Measurements from ENCODE around the gene CREM. TPM values are rescaled to one million over a fixed set of nuclear protein-coding genes. Genes with fewer than 3 reads are reported as not detected.

Gene CREM
- total RNA-seq, 2 donors from 2014 or later = 41.0 to 41.4 TPM

DNA sequence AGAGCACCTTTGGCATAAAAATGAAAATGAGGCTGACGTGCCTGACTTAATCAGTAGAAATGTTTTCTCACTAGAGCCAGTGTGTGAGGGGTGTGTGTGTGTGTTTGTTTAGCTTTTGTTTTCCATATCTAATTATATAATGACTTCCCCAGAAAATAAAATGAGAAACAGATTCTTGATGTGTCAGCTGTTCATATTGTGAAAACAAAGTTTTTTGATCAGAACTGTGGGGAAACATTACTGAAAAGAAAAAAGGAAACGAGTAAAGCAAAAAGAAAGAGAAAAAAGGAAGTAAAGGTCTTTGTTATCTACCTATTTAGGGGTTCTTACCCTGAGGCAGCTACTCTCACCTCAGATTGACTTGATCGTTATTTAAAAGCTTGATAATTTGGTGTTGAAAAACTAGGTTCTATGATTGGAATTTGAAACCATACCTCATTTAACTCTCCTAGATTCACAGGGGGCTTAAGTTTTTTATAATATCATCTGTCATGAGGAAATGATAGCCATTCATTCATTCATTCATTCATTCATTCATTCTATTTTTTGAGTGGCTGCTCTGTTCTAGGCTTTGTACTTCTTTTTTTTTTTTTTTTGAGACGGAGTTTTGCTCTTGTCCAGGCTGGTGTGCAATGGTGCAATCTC, 58.0 kb downstream of the CREM start:
- ATAC-seq = no peak
- intact Hi-C loops (cut with DNase I) = no loop called here
- DNase-seq = no peak

DNA sequence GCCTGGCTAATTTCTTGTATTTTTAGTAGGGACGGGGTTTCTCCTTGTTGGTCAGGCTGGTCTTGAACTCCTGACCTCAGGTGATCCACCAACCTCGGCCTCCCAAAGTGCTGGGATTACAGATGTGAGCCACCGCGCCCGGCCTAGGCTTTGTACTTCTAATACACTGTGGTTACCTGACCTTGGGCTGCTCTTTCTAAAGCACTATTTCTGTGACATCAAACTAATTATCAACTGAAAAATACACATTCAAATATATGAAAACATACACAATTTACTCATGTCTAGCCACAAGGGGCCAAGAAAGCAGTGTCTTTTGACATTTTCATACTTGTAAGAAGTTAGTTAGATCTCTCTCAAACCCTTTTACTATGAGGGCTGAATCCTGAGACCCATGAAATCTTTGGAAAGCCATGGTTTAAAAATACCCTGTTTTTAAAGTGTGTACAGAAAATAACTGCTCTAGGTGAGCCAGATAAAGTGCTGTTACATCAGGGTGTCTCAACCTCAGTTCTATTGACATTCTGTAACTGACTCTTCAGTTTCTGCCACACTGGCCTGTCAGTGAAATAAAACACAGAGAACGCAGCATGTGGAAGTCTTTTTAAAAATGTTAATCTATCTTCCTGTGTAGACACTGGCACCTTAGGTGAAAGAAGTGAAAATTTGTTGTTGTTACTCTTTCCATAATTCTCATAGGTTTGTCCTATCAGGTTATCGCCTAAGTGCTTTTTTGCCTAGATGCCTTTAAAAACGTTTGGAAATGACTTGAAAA, 58.8 kb downstream of the CREM start:
- DNase-seq (no peak), ATAC-seq (no peak)
- intact Hi-C loops (cut with DNase I) = no loop called here

DNA sequence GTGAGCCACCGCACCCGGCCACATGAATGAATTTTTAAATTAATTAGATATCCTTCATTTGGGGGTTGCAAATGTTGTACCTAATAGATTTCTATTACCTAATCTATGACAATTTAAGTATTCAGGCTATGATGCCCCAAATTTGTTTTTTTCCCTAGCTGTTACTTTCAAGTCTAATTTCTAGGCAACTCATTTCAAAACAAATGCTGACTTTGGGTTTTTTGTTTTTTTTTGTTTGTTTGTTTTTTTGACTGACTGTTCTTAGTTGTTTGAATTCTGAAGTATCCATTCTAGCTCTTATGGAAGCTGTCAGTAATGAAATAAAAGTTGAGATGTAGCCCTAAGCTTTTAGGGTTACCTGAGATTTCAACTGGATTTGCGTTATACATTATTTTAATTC, 62.3 kb downstream of the CREM start:
- intact Hi-C loops (cut with DNase I) = no loop called here
- ATAC-seq = no peak
- DNase-seq = no peak

DNA sequence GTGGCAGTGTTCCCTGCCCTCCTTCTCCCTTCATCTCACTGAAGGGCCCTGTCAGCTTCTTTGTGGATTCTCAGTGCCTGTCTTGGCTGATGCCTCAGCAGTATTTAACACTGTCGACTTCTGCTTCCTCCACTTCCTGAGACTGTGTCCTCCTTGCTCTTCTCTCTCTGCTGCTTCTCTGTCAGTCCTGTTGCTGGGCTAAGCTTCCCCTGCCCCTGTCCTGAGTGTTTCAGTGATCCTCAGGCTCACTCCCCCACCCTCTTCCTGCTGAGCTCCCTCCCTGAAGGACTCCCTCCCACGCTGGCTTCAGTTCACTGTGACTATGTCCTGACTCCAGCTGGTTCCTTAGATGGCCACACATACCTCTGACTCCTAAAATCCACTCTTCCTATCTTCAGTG, 64.9 kb downstream of the CREM start:
- ATAC-seq (peak; percentile 23 to 66), DNase-seq (peak; percentile 40)
- intact Hi-C loops (cut with DNase I) = no loop called here

DNA sequence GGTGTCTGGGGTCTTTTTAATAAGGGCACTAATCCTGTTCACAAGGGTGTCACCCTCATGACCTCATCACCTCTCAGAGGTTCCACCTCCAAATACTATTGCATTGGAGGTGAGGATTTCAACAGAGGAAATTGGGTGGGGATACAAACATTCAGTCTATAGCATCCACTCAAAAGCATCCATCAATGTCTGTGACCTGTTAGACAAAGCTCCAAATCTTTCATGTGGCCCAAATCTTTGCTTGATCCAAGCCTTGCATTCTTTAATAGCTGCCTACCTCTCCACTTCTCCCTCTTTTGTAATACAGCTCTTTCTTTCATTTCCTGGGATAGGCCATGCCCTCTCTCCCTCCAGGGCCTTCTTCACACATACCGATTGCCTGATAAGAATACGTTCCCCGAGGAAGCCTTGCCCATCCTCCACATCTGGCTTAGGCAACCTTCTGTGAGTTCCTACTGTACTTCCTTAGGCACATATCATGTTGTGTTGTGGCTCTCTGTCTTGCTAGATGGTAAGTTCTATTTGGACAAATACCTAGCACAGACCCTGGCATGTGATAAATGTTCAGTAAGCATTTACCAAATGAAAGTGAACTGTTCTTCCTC, 66.1 kb downstream of the CREM start:
- intact Hi-C loops (cut with DNase I) = no loop called here
- DNase-seq (no peak), ATAC-seq (no peak)

DNA sequence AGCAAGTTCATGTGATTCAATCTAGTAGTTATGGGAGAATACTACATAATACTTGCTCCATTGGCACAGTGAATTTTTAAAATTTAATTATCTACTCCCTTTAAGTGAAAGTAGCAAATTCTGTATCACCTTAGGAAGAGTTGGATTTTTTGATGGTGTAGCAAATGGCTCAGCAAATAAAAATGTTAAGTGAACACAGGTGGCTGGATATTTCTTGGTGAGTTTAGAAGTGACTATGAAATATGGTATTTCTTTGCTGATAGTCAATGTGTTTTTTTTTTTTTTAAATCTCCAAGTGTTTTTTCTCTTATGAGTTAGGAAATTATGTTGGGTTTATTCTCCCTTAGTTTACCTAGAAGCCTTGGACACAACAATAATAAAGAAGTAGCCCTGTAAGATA, 67.8 kb downstream of the CREM start:
- intact Hi-C loops (cut with DNase I) = no loop called here
- ATAC-seq (no peak), DNase-seq (no peak)

DNA sequence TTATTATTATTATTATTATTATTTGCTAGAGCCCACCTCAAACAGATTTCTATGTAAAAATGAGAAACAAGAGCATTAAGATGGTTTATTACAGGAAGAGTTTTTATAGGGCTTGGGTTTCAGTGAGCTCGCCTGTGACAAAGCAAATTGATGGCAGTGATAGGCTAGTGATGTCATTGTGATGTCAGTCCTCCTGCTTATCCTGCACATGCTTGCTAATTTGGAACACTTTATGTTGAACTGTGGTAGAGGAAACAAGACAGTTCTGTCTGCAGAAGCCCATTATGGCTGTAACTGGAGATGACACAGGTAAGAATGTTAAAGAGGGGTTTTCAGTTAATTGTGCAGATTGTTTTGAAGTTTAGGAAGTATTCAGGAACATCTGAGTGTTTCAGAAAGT, 68.3 kb downstream of the CREM start:
- intact Hi-C loops (cut with DNase I) = loop anchor here in 1 of 2 donors (5.0 kb wide), 1 partner anchor 73 kb away; no protein-coding TSS in a partner anchor
- ATAC-seq = peak in 1 of 2 donors; percentile 8

DNA sequence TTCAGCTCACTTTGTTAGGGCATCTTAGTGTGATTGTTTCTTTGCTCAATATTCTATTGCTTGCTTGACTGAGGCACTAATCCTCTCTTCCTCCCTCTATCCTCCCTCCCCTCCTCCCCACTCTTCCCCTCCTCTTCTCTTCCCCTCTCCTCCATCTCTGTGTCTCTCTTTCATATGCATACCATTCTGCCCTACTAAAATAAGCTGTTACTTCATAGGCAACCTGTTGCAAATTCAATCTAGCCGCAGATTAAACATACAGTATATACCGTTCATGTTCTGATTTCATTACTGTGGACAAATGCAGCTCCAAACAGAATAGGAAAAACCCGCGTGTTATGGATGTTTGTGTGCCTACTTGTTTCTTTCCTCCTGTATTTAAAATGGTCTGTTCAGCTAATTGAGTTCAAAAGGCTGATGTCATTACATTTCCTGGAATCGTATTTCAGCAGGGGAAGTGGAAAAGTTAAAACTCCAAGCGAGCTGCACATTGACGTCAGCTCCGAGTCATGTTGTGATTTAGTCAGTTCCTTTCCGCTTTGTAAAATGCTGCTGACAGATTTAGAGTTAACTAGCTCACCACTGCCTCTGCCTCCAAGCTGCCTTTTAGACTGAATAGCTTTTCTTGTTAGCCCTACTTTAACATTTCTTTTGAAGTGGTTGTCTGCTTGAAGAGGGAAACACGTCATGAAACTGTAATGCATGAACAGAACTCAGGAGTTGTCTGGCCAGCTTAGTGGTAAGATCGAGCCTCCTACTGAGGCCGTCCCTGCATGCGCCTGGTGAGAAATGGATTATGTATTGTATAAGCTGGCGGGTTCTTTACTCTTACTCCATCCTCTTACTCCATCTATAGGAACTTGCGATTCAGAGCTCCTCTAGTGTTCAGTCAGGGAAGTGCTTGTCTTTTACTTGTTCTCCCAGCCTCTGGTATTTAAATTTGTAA, 69.0 kb downstream of the CREM start:
- intact Hi-C loops (cut with DNase I) = loop anchor here (2.0 to 5.0 kb wide), 2 partner anchors 69 to 73 kb away; partner anchors contain the start of gene CREM (in 1 of the 2)
- ATAC-seq (peak; percentile 90), DNase-seq (peak; percentile 83)

More for the DNA sequence above, 68.3 kb downstream of the CREM start:
- DNase-seq = no peak

DNA sequence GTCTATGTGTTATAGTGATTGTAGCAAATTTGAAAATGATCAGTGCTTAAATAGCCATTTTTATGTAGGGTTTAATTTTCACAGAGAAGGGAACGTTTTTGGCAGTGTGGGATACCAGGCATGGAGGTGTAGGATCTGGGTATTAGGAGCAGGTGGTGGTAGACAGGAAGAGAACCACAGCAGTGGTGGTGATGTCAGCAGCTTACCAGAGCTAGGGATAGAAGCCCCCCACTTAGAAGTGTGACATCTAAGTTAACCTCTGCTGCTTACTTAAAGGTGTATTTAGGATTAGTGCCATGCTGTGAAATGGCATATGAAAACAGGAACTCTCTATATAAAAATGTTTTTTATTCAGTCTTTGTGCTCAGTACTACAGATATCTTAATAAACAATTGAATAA, 73.8 kb downstream of the CREM start:
- ATAC-seq (no peak), DNase-seq (no peak)
- intact Hi-C loops (cut with DNase I) = no loop called here

DNA sequence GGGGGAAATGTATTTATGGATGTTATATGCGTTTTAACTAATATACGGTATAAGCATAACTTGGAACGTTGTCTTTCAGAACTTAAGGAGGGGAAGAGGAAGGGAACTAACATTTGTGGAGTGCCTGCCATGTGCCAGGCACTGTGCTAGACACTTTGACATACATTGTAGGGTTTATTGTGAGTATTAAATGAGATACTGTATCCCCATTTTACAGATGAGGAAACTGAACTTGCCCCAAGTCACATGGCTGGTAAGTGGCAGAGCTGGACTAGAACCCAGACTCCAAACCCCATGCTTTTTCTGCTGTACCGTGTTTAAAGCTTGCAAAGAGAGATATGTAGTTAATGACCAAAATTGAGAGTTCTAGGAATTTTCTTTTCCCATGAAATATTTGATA, 74.6 kb downstream of the CREM start:
- ATAC-seq (no peak), DNase-seq (no peak)
- intact Hi-C loops (cut with DNase I) = no loop called here

DNA sequence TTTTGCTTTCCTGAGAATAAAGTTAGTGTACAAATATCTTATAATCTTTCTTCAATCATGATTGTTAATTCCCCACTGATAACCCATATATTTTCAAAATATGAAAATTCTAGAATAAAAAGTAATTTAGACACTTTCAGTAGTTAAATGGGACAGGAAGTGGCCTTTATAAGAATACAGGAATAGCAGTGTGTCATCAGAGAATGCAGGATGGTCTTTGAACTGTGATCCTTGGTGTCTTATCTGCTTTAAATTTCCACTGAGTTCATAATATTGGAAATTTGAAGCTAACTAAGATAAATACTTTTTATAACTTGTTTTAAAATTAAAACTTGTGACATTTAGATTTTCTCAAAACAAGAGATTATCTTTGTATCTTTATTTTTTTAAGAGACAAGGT, 75.4 kb downstream of the CREM start:
- DNase-seq = no peak
- ATAC-seq = no peak
- intact Hi-C loops (cut with DNase I) = no loop called here

DNA sequence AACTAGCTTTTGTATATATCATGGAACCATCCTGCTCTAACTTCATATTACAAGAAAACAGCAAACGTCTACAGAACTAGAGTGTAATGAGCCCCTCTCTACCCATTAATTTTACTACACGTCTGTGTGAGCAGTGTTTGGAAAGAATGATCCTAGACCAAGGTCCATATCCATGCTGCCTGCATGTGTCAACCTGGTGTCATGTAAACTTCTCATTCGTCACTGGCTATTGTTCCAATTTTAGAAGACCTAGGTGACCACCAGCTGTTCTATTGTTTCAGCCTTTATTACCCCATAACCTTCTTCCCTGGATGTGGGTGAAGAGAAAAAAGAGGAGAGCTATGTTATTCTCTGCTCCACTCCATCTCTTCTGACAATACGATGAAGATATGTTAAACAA, 77.1 kb downstream of the CREM start:
- intact Hi-C loops (cut with DNase I) = no loop called here
- DNase-seq = no peak
- ATAC-seq = no peak

DNA sequence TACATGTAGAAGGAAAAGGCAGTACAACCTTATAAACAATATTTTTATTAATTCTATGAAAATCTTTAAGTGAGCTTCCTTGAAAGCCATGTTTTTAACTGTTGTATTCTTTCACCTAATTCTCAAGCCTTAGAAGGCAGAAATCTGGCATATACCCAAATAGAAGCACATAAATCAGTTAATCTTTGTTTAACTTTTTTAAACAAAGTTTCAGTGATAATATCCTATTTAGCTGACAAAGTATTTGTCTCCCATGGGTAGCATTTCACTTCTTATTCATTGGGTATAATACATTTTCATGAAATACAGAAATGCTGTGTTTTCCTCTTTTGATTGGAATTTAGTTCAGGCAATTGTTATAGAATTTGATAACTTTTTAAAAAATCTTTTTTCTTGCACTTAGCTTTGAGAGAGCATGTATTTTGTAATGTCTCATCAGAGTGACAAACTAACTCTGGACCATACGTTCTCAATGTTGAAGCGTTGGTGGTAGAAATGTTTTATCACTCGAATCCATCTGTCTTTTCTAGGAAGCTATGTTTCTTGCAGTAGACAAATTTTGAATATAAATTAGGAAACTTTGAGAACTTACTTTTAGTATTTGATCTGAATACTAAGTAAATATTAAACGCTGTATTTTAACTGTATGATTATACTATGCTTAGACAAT, 78.1 kb downstream of the CREM start:
- intact Hi-C loops (cut with DNase I) = no loop called here
- DNase-seq = no peak
- no peak for ATAC-seq

DNA sequence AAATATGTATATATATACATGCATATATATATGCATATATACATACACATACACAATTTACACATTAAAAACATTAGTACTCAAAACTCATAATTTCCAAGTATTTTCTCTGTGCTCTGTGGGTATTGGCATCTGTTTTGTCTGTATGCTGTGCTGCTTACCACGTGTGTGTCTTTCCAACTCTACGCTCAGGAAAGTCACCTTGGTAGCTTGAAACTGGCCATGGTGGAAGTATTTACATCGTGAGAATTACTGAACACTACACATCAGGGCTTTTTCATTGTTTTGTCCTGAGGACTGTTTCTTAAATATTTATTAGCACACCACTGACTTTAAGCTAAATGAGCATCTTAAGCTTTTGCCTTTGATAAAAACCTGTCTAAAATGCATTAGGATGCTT, 79.6 kb downstream of the CREM start:
- ATAC-seq = no peak
- DNase-seq = no peak
- intact Hi-C loops (cut with DNase I) = no loop called here

DNA sequence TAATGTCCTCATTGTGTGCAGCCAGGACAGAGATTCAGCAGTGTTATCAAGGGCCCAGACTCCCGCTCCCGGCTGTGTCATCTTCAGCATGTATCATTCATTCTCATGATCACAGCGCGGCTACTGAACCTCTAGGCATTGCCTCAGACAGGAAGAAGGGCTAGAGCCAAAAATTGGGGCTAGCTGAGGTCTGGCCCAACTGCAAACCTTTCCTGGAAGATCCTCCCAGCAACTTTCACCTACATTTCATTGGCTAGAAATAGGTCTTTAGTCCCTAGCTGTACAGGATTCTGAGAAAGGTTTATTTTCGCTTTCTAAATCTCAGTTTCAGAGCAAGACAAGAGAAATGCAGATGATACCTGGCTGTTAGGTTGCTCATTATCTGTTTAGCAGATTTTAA, 81.9 kb downstream of the CREM start:
- ATAC-seq (no peak), DNase-seq (no peak)
- intact Hi-C loops (cut with DNase I) = no loop called here

DNA sequence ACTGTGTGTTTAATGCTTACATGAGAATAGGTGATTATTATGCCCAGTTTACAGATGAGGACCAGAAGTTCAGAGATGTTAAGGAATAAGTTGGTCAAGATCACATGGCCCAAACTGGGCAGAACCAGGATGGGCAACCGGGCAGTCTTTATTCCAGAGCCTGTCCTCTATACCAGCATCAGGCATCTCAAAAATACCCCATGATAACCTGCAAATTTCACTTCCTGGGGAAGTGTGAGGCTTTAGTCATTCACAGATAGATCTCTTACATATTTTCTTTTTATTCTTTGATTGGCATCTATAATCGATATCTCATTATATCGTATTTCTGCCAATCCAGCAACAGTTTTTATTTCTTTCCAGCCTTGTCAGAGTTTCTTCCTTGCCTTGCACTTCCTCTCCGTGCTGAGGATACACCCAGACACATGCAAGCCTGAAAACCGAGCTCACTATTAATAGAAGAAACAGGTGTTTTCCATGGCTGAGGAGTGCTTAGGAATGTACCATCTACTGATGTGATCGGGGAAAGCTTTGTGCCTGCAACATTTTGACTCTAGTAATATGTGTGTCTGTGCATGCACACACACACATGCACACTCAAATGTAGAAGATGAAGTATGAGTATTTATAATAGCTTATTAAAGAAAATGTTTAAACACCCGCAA, 82.4 kb downstream of the CREM start:
- ATAC-seq (no peak), DNase-seq (no peak)
- intact Hi-C loops (cut with DNase I) = no loop called here

DNA sequence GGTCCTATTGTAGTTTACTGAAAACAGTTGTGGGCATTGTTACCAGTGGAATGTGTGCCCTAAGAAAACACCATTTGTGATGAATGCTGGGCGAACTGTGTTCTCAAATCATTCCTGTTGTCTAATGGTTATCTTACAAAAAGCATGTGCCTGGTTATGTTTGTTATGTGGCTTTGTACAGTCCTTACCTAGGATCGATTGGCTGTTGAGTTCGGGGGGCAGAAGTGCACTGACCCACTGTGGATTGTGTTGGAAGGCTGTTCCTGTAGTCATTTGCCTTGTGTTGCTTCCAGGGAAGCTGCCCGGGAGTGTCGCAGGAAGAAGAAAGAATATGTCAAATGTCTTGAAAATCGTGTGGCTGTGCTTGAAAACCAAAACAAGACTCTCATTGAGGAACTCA, 84.3 kb downstream of the CREM start:
- intact Hi-C loops (cut with DNase I) = no loop called here
- no peak for ATAC-seq
- no peak for DNase-seq

DNA sequence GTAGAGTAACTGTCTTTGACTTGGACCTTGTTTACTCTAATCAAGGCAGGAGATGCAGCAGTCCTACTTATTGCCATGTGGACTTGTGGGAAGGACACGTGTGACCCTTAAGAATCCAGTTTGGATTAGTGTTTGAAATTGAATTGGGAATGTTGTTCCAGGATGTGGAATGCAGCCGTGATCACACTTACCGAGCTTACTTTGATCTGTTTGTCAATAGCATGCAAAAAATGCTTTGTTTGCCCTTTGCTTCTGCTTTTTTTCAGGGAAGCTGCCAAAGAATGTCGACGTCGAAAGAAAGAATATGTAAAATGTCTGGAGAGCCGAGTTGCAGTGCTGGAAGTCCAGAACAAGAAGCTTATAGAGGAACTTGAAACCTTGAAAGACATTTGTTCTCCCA, 84.7 kb downstream of the CREM start:
- intact Hi-C loops (cut with DNase I) = no loop called here
- DNase-seq = no peak

More for the DNA sequence above, 84.7 kb downstream of the CREM start:
- no peak for ATAC-seq
